Measurements from ENCODE around the gene TMEM255A.

Gene TMEM255A

GRCh38 chrX:120318411-120318810 is 7.2 kb upstream of the TMEM255A start:
- ChIA-PET CTCF (interaction anchor here (1.3 to 2.6 kb wide), 4 partner anchors 9 to 136 kb away, joined by 3 to 8 read pairs (median 5); no protein-coding TSS in a partner anchor), POLR2A (no interaction called here)
- Histone ChIP-seq H3K9me3 (ENCODE audit: control extremely low read depth in 1 of 5, control insufficient read depth in 4 of 5, insufficient read depth in 2 of 5, low read depth in 1 of 5, low read length in 4 of 5) (no peaks in the 10 kb centered on the region), H3K4me3 (ENCODE audit: control insufficient read depth in 1 of 7, extremely low read depth in 1 of 7, insufficient read depth in 4 of 7, low read depth in 2 of 7, low read length in 6 of 7) (no peak overlapping the region), H3K27me3 (replicated peaks in 2 of 5; ENCODE audit: control insufficient read depth in 4 of 5, insufficient read depth in 5 of 5, low read length in 4 of 5) (peaks cover 0 to 25% (median under 1%) of the 10 kb centered on the region in 5 experiments), H3K4me1 (ENCODE audit: control extremely low read depth in 1 of 4, control insufficient read depth in 4 of 4, insufficient read depth in 4 of 4, low read length in 3 of 4) (no peaks in the 10 kb centered on the region), H3K27ac (ENCODE audit: insufficient read depth in 1 of 2, low read depth in 1 of 2, low read length in 2 of 2, poor library complexity in 1 of 2, severe bottlenecking in 2 of 2) (no peak overlapping the region), H3K36me3 (ENCODE audit: control insufficient read depth in 4 of 4, insufficient read depth in 4 of 4, low read length in 3 of 4) (no peaks in the 10 kb centered on the region)
- DNase-seq, result no peak
- WGBS (ENCODE audit: insufficient coverage), result 85% methylated on average over 4 of the region's 4 CpGs

GRCh38 chrX:120316587-120317283 is 5.5 kb upstream of the TMEM255A start:
- no peaks in the 10 kb centered on the region for H3K36me3 ChIP-seq (ENCODE audit: control insufficient read depth in 4 of 4, insufficient read depth in 4 of 4, low read length in 3 of 4)
- H3K9me3 ChIP-seq (ENCODE audit: control extremely low read depth in 1 of 5, control insufficient read depth in 4 of 5, insufficient read depth in 2 of 5, low read depth in 1 of 5, low read length in 4 of 5), result no peaks in the 10 kb centered on the region
- no peaks in the 10 kb centered on the region for H3K4me1 ChIP-seq (ENCODE audit: control extremely low read depth in 1 of 4, control insufficient read depth in 4 of 4, insufficient read depth in 4 of 4, low read length in 3 of 4)
- CTCF ChIA-PET, result interaction anchor here (0.9 to 2.6 kb wide), 2 partner anchors 7 to 135 kb away, joined by 3 to 8 read pairs; no protein-coding TSS in a partner anchor
- 68% methylated on average over 4 of the region's 5 CpGs for WGBS (ENCODE audit: insufficient coverage)
- H3K27me3 ChIP-seq (replicated peaks in 2 of 5; ENCODE audit: control insufficient read depth in 4 of 5, insufficient read depth in 5 of 5, low read length in 4 of 5), result peaks cover 5 to 41% (median 7%) of the 10 kb centered on the region in 5 experiments
- no peak overlapping the region for H3K27ac ChIP-seq (ENCODE audit: insufficient read depth in 1 of 2, low read depth in 1 of 2, low read length in 2 of 2, poor library complexity in 1 of 2, severe bottlenecking in 2 of 2)
- H3K4me3 ChIP-seq (ENCODE audit: control insufficient read depth in 1 of 7, extremely low read depth in 1 of 7, insufficient read depth in 4 of 7, low read depth in 2 of 7, low read length in 6 of 7), result no peak overlapping the region
- POLR2A ChIA-PET, result no interaction called here
- DNase-seq, result no peak

- Histone ChIP-seq H3K4me1 (ENCODE audit: control extremely low read depth in 1 of 4, control insufficient read depth in 4 of 4, insufficient read depth in 4 of 4, low read length in 3 of 4) (peaks cover 0 to 7% (median 5%) of the 10 kb centered on the region in 4 experiments), H3K27me3 (replicated peaks in 2 of 5; ENCODE audit: control insufficient read depth in 4 of 5, insufficient read depth in 5 of 5, low read length in 4 of 5) (peaks cover 7 to 48% (median 14%) of the 10 kb centered on the region in 5 experiments), H3K36me3 (ENCODE audit: control insufficient read depth in 4 of 4, insufficient read depth in 4 of 4, low read length in 3 of 4) (no peaks in the 10 kb centered on the region), H3K4me3 (ENCODE audit: control insufficient read depth in 1 of 7, extremely low read depth in 1 of 7, insufficient read depth in 4 of 7, low read depth in 2 of 7, low read length in 6 of 7) (no peak overlapping the region), H3K27ac (ENCODE audit: insufficient read depth in 1 of 2, low read depth in 1 of 2, low read length in 2 of 2, poor library complexity in 1 of 2, severe bottlenecking in 2 of 2) (no peak overlapping the region), H3K9me3 (ENCODE audit: control extremely low read depth in 1 of 5, control insufficient read depth in 4 of 5, insufficient read depth in 2 of 5, low read depth in 1 of 5, low read length in 4 of 5) (peaks cover 0 to 5% (median 0%) of the 10 kb centered on the region in 5 experiments)
- WGBS (ENCODE audit: insufficient coverage), result 83% methylated on average over 2 of the region's 4 CpGs
- ChIA-PET CTCF (no interaction called here), POLR2A (no interaction called here)
- no peak for DNase-seq
Measured at GRCh38 chrX:120315776-120316175, 4.5 kb upstream of the TMEM255A start.

- Histone ChIP-seq H3K27me3 (replicated peaks in 2 of 5; ENCODE audit: control insufficient read depth in 4 of 5, insufficient read depth in 5 of 5, low read length in 4 of 5) (peaks cover 7 to 84% (median 22%) of the 10 kb centered on the region in 5 experiments), H3K4me1 (ENCODE audit: control extremely low read depth in 1 of 4, control insufficient read depth in 4 of 4, insufficient read depth in 4 of 4, low read length in 3 of 4) (peaks cover 0 to 29% (median 24%) of the 10 kb centered on the region in 4 experiments), H3K4me3 (ENCODE audit: control insufficient read depth in 1 of 7, extremely low read depth in 1 of 7, insufficient read depth in 4 of 7, low read depth in 2 of 7, low read length in 6 of 7) (no peak overlapping the region), H3K36me3 (ENCODE audit: control insufficient read depth in 4 of 4, insufficient read depth in 4 of 4, low read length in 3 of 4) (no peaks in the 10 kb centered on the region), H3K27ac (ENCODE audit: insufficient read depth in 1 of 2, low read depth in 1 of 2, low read length in 2 of 2, poor library complexity in 1 of 2, severe bottlenecking in 2 of 2) (no peak overlapping the region), H3K9me3 (ENCODE audit: control extremely low read depth in 1 of 5, control insufficient read depth in 4 of 5, insufficient read depth in 2 of 5, low read depth in 1 of 5, low read length in 4 of 5) (peaks cover 0 to 15% (median 0%) of the 10 kb centered on the region in 5 experiments)
- WGBS (ENCODE audit: insufficient coverage), result 56% methylated on average over 4 of the region's 4 CpGs
- POLR2A ChIA-PET, result interaction anchor here (0.6 kb wide), 1 partner anchor 355 kb away, joined by 4 read pairs; no protein-coding TSS in a partner anchor
- CTCF ChIA-PET, result interaction anchor here (0.6 to 1.5 kb wide), 8 partner anchors 11 to 222 kb away, joined by 3 to 4 read pairs (median 3); no protein-coding TSS in a partner anchor
- DNase-seq, result no peak
Measured at GRCh38 chrX:120311727-120312063, 434 bp upstream of the TMEM255A start.

- ChIA-PET CTCF (interaction anchor here (0.7 to 1.9 kb wide), 9 partner anchors 8 to 72 kb away, joined by 3 to 12 read pairs (median 4); partner anchors contain the start of gene ZBTB33), POLR2A (interaction anchor here (0.5 kb wide), 1 partner anchor 165 kb away, joined by 3 read pairs; no protein-coding TSS in a partner anchor)
- Histone ChIP-seq H3K27ac (ENCODE audit: insufficient read depth in 1 of 2, low read depth in 1 of 2, low read length in 2 of 2, poor library complexity in 1 of 2, severe bottlenecking in 2 of 2) (no peak overlapping the region), H3K27me3 (replicated peaks in 2 of 5; ENCODE audit: control insufficient read depth in 4 of 5, insufficient read depth in 5 of 5, low read length in 4 of 5) (peaks cover 7 to 83% (median 29%) of the 10 kb centered on the region in 5 experiments), H3K4me1 (ENCODE audit: control extremely low read depth in 1 of 4, control insufficient read depth in 4 of 4, insufficient read depth in 4 of 4, low read length in 3 of 4) (peaks cover 0 to 39% (median 30%) of the 10 kb centered on the region in 4 experiments), H3K9me3 (ENCODE audit: control extremely low read depth in 1 of 5, control insufficient read depth in 4 of 5, insufficient read depth in 2 of 5, low read depth in 1 of 5, low read length in 4 of 5) (peaks cover 0 to 15% (median 0%) of the 10 kb centered on the region in 5 experiments), H3K4me3 (ENCODE audit: control insufficient read depth in 1 of 7, extremely low read depth in 1 of 7, insufficient read depth in 4 of 7, low read depth in 2 of 7, low read length in 6 of 7) (peak overlapping the region in 6 of 7 experiments; percentile 27 to 75 (median 54)), H3K36me3 (ENCODE audit: control insufficient read depth in 4 of 4, insufficient read depth in 4 of 4, low read length in 3 of 4) (no peaks in the 10 kb centered on the region)
- no peak for DNase-seq
- WGBS (ENCODE audit: insufficient coverage), result 32% methylated on average over 15 of the region's 32 CpGs
Measured at GRCh38 chrX:120309873-120310705, 1.2 kb downstream of the TMEM255A start.

- peak; percentile 73 to 87 (median 81) for DNase-seq
- POLR2A ChIA-PET, result interaction anchor here (0.5 kb wide), 1 partner anchor 166 kb away, joined by 3 read pairs; no protein-coding TSS in a partner anchor
- Histone ChIP-seq H3K4me3 (ENCODE audit: control insufficient read depth in 1 of 7, extremely low read depth in 1 of 7, insufficient read depth in 4 of 7, low read depth in 2 of 7, low read length in 6 of 7) (peak overlapping the region in 6 of 7 experiments; percentile 44 to 75 (median 54)), H3K4me1 (ENCODE audit: control extremely low read depth in 1 of 4, control insufficient read depth in 4 of 4, insufficient read depth in 4 of 4, low read length in 3 of 4) (peaks cover 0 to 44% (median 33%) of the 10 kb centered on the region in 4 experiments), H3K9me3 (ENCODE audit: control extremely low read depth in 1 of 5, control insufficient read depth in 4 of 5, insufficient read depth in 2 of 5, low read depth in 1 of 5, low read length in 4 of 5) (peaks cover 0 to 15% (median 0%) of the 10 kb centered on the region in 5 experiments), H3K27ac (ENCODE audit: insufficient read depth in 1 of 2, low read depth in 1 of 2, low read length in 2 of 2, poor library complexity in 1 of 2, severe bottlenecking in 2 of 2) (no peak overlapping the region), H3K36me3 (ENCODE audit: control insufficient read depth in 4 of 4, insufficient read depth in 4 of 4, low read length in 3 of 4) (no peaks in the 10 kb centered on the region), H3K27me3 (replicated peaks in 2 of 5; ENCODE audit: control insufficient read depth in 4 of 5, insufficient read depth in 5 of 5, low read length in 4 of 5) (peaks cover 7 to 80% (median 33%) of the 10 kb centered on the region in 5 experiments)
- CTCF ChIA-PET, result interaction anchor here (0.6 to 1.9 kb wide), 10 partner anchors 9 to 132 kb away, joined by 3 to 12 read pairs (median 4); partner anchors contain the start of gene ZBTB33
- WGBS (ENCODE audit: insufficient coverage), result 35% methylated on average over 36 of the region's 52 CpGs
Measured at GRCh38 chrX:120308959-120309872, 2.0 kb downstream of the TMEM255A start.

All from common myeloid progenitor, CD34-positive (primary cell).